Measurements from ENCODE around the gene SPOP. TPM values are rescaled to one million over a fixed set of nuclear protein-coding genes. Genes with fewer than 3 reads are reported as not detected.

SPOP gene
- total and polyA plus RNA-seq, 3 experiments from 2014 or later: 74.8 to 101 (median 75.1) TPM

DNA sequence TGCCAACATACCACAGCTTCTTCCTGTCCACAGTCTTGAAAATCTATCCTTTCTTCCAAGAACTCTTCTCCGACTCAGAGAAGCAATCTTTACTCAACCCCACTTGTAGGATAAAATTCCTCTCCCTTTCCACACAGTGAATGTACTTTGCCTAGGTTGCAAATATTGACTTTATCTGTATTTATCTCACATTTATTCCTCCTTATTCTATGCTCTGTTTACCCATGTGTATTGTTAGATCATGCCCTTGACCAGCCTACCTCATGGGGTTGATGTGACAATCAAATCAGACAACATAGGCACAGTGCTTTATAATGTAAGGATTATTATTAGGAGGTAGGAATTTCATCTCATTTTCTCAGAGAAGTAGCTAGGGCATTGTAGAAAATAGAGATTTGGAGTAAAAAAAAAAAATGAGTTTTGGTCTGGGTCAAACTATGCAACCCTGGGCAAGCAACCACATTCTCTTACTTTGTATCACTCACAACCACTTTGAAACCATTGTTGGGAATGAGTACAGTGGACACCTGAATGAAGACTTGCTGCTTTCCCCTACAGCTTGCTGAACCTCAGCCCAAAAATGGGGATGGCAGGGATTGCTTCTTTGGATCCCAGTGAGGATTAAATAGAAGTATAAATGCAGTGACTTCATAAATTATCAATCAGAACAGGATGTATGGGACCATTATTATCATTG, 38.9 kb upstream of the SPOP start:
- H3K4me1 Mint-ChIP-seq: peaks cover 48 to 58% (median 51%) of the 10 kb centered on the region in 3 donors
- peaks cover 47% of the 10 kb centered on the region for H3K4me1 ChIP-seq (ENCODE audit: insufficient read depth, low read length)
- H3K4me3 ChIP-seq (ENCODE audit: low read length): no peak overlapping the region
- ChIA-PET CTCF (interaction anchor here (1.4 to 3.2 kb wide), 7 partner anchors 9 to 280 kb away, joined by 3 to 22 read pairs (median 13); no protein-coding TSS in a partner anchor), POLR2A (interaction anchor here (0.6 to 2.7 kb wide), 7 partner anchors 10 to 395 kb away, joined by 3 to 27 read pairs (median 4); partner anchors contain the start of genes FAM117A, KAT7, SLC35B1 and SPOP)
- no peak for DNase-seq
- H3K9me3 ChIP-seq (ENCODE audit: low read length): no peaks in the 10 kb centered on the region
- peak overlapping the region; percentile 86 for H3K27ac ChIP-seq (ENCODE audit: low read depth, low read length)
- H3K36me3 Mint-ChIP-seq: peaks cover 21 to 92% (median 29%) of the 10 kb centered on the region in 3 donors
- no peaks in the 10 kb centered on the region for H3K9me3 Mint-ChIP-seq
- H3K36me3 ChIP-seq (ENCODE audit: insufficient read depth, low read length): peaks cover 61% of the 10 kb centered on the region
- no peaks in the 10 kb centered on the region for H3K27me3 Mint-ChIP-seq
- H3K4me3 Mint-ChIP-seq: peak overlapping the region; percentile 4 to 75 (median 57)
- H3K27me3 ChIP-seq (ENCODE audit: insufficient read depth, low read length, poor library complexity, severe bottlenecking): no peaks in the 10 kb centered on the region
- peak overlapping the region; percentile 92 to 99 (median 99) for H3K27ac Mint-ChIP-seq

GRCh38 chr17:49715717-49716279, 37.9 kb upstream of the SPOP start:
- DNase-seq: peak; percentile 32 to 88 (median 62)
- H3K4me1 ChIP-seq (ENCODE audit: insufficient read depth, low read length): peaks cover 47% of the 10 kb centered on the region
- H3K4me3 Mint-ChIP-seq: peak overlapping the region; percentile 25 to 82 (median 71)

DNA sequence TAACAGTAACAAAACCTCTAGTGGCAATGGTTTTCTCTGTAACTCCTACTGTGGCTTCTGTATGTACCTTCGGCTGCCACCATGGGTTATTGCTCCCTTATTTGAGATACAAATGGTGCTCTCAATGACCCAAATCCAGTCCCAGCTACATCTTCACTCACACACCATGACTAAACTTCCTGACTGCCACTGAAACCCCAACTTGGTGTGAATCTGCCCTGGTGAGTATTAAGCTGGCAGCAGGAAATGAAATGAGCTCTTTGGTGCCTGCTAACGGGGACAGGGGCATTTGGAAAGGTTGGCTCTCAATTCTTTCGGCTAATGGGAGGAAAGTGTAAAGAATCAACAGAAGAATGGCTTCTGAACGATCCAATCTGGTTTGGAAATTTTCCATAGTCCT, 37.3 kb upstream of the SPOP start:
- H3K36me3 Mint-ChIP-seq: peaks cover 19 to 92% (median 32%) of the 10 kb centered on the region in 3 donors
- CTCF ChIA-PET: interaction anchor here (0.7 to 3.2 kb wide), 20 partner anchors 9 to 281 kb away, joined by 3 to 22 read pairs (median 5); partner anchors contain the start of genes FAM117A and KAT7
- DNase-seq: peak in 4 of 5 donors; percentile 36 to 73 (median 56)
- no peaks in the 10 kb centered on the region for H3K27me3 Mint-ChIP-seq
- H3K9me3 ChIP-seq (ENCODE audit: low read length): no peaks in the 10 kb centered on the region
- H3K4me3 ChIP-seq (ENCODE audit: low read length): no peak overlapping the region
- H3K27ac ChIP-seq (ENCODE audit: low read depth, low read length): peak overlapping the region; percentile 86
- H3K4me1 ChIP-seq (ENCODE audit: insufficient read depth, low read length): peaks cover 47% of the 10 kb centered on the region
- peak overlapping the region; percentile 25 to 82 (median 71) for H3K4me3 Mint-ChIP-seq
- H3K27me3 ChIP-seq (ENCODE audit: insufficient read depth, low read length, poor library complexity, severe bottlenecking): no peaks in the 10 kb centered on the region
- H3K27ac Mint-ChIP-seq: peak overlapping the region; percentile 92 to 99 (median 99)
- H3K4me1 Mint-ChIP-seq: peaks cover 48 to 56% (median 49%) of the 10 kb centered on the region in 3 donors
- H3K9me3 Mint-ChIP-seq: no peaks in the 10 kb centered on the region
- H3K36me3 ChIP-seq (ENCODE audit: insufficient read depth, low read length): peaks cover 55% of the 10 kb centered on the region
- POLR2A ChIA-PET: interaction anchor here (1.0 to 2.7 kb wide), 8 partner anchors 22 to 73 kb away, joined by 3 to 27 read pairs (median 6); partner anchors contain the start of genes FAM117A, KAT7 and SPOP

More at GRCh38 chr17:49715717-49716279, 37.9 kb upstream of the SPOP start:
- H3K27ac ChIP-seq (ENCODE audit: low read depth, low read length): peak overlapping the region; percentile 86
- H3K27me3 Mint-ChIP-seq: no peaks in the 10 kb centered on the region
- H3K9me3 ChIP-seq (ENCODE audit: low read length): no peaks in the 10 kb centered on the region
- ChIA-PET CTCF (interaction anchor here (0.7 to 3.2 kb wide), 20 partner anchors 10 to 281 kb away, joined by 3 to 22 read pairs (median 5); partner anchors contain the start of genes FAM117A and KAT7), POLR2A (interaction anchor here (0.5 to 2.7 kb wide), 11 partner anchors 9 to 1667 kb away, joined by 3 to 27 read pairs (median 5); partner anchors contain the start of genes FAM117A, KAT7, SLC35B1 and SPOP)
- H3K27me3 ChIP-seq (ENCODE audit: insufficient read depth, low read length, poor library complexity, severe bottlenecking): no peaks in the 10 kb centered on the region
- no peaks in the 10 kb centered on the region for H3K9me3 Mint-ChIP-seq
- H3K4me1 Mint-ChIP-seq: peaks cover 46 to 56% (median 48%) of the 10 kb centered on the region in 3 donors
- peaks cover 59% of the 10 kb centered on the region for H3K36me3 ChIP-seq (ENCODE audit: insufficient read depth, low read length)
- H3K36me3 Mint-ChIP-seq: peaks cover 19 to 92% (median 29%) of the 10 kb centered on the region in 3 donors
- peak overlapping the region; percentile 92 to 99 (median 99) for H3K27ac Mint-ChIP-seq
- no peak overlapping the region for H3K4me3 ChIP-seq (ENCODE audit: low read length)

DNA sequence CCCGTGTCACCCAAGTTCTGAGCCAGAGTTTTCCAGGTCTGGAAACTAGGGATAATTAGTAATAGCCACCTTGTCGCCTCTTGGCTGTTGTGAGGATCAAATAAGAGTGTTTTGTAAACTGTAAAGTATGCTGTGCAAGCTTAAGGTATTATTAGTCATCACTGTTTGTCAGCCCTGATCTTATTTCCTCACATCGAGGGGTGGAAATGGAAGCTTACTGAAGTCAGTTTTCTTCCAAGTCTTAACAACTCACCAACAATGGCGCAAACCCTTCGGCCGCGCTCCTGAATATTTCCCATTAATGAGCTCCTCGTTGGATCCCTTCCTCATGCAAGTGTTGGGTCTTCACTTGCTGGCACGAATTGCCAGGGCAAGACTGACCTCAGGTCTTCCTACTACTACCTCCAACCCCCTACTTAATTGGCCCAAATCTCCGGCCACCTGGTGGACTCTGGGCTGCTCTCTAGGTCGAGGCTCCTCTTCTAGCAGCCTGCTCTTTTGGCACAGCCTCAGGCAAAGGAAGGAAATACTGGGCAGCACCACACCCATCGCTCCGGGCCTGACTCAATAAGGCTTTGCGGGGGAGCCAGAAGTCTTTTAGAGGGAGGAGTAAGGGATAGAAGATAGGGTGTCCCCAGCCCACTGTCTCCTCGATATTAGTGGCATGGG, 30.8 kb upstream of the SPOP start:
- H3K4me3 Mint-ChIP-seq: peak overlapping the region; percentile 83 to 95 (median 92)
- ChIA-PET CTCF (interaction anchor here (0.8 to 3.0 kb wide), 33 partner anchors 9 to 386 kb away, joined by 3 to 37 read pairs (median 5); partner anchors contain the start of genes FAM117A, KAT7 and SPOP), POLR2A (interaction anchor here (0.6 to 2.8 kb wide), 12 partner anchors 12 to 142 kb away, joined by 3 to 36 read pairs (median 6); partner anchors contain the start of genes FAM117A and KAT7)
- Histone ChIP-seq H3K36me3 (ENCODE audit: insufficient read depth, low read length) (peaks cover 38% of the 10 kb centered on the region), H3K4me3 (ENCODE audit: low read length) (no peak overlapping the region), H3K9me3 (ENCODE audit: low read length) (no peaks in the 10 kb centered on the region), H3K27me3 (ENCODE audit: insufficient read depth, low read length, poor library complexity, severe bottlenecking) (no peaks in the 10 kb centered on the region), H3K27ac (ENCODE audit: low read depth, low read length) (peak overlapping the region; percentile 96), H3K4me1 (ENCODE audit: insufficient read depth, low read length) (peaks cover 29% of the 10 kb centered on the region)
- DNase-seq: peak in 1 of 5 donors; percentile 3
- peaks cover 43 to 60% (median 56%) of the 10 kb centered on the region in 3 donors for H3K4me1 Mint-ChIP-seq
- peaks cover 0 to 2% of the 10 kb centered on the region in 2 donors for H3K27me3 Mint-ChIP-seq
- no peaks in the 10 kb centered on the region for H3K9me3 Mint-ChIP-seq
- H3K36me3 Mint-ChIP-seq: peaks cover 4 to 82% (median 14%) of the 10 kb centered on the region in 3 donors
- peak overlapping the region; percentile 88 to 99 (median 98) for H3K27ac Mint-ChIP-seq

DNA sequence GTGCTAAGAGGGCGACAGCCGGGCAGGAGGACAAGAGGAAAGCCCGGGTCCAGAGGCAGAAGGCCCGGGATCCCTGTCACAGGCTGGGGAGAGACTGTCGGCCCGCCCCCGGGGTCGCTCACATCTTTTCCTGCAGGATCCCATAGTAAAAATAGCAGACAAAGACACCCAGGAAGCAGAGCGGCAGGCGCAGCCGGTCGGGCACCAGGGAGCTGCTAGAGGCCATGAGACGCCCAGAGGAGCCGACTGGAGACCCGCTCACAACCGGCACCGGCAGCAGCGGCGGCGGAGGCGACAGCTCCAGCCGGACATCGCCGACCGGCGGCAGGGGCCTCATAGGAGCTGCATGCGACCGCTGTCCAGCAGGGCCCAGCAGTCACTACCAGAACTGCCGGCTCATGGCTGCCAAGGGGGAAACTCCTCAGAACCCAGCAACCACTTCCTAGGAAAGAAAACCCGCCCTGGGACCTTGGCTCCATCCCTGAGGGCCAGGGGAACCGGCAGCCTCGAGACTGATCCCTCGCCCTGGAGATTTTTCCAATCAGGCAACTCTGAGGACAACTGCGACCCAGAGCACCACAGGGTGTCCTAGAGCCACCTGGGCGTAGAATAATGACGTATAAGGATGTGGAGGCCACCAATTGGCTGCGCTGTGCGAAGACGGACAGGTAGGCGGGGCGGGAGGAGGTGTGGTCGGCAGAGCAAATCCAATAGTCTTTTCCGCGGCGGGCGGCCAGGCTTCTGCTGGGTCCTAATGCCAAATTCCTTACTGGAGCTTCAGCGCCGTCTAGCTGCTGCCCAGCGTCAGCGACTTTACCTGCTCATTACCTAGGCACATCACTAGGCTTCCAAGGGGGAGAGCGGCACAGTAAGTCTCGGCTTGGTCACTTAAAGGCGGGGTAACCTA, 30.0 kb upstream of the SPOP start, which contains the start of gene SLC35B1:
Gene SLC35B1, minus strand, starts transcription at position 357 of the 907 bp plus-strand sequence. Its CDS starts 131 bp downstream, at position 226.
- Mint-ChIP-seq H3K4me3 (peak within 1 kb of the TSS; percentile 83 to 95 (median 92)), H3K4me1 (peaks cover 42 to 58% (median 54%) of the 10 kb centered on the region in 3 donors)
- peak within 1 kb of the TSS; percentile 86 for H3K4me3 ChIP-seq (ENCODE audit: low read length)

GRCh38 chr17:49707246-49707607, 29.3 kb upstream of the SPOP start:
- peaks cover 44% of the 10 kb centered on the region for H3K36me3 ChIP-seq (ENCODE audit: insufficient read depth, low read length)
- no peaks in the 10 kb centered on the region for H3K27me3 ChIP-seq (ENCODE audit: insufficient read depth, low read length, poor library complexity, severe bottlenecking)
- Mint-ChIP-seq H3K27me3 (peaks cover 0 to 2% of the 10 kb centered on the region in 2 donors), H3K4me3 (peak overlapping the region; percentile 83 to 95 (median 92)), H3K4me1 (peaks cover 44 to 56% (median 54%) of the 10 kb centered on the region in 3 donors), H3K36me3 (peaks cover 4 to 85% (median 16%) of the 10 kb centered on the region in 3 donors), H3K27ac (peak overlapping the region; percentile 88 to 99 (median 98)), H3K9me3 (no peaks in the 10 kb centered on the region)
- POLR2A ChIA-PET: interaction anchor here (1.0 to 2.8 kb wide), 5 partner anchors 9 to 81 kb away, joined by 3 to 36 read pairs (median 17); partner anchors contain the start of genes FAM117A and KAT7
- CTCF ChIA-PET: interaction anchor here (0.7 to 5.6 kb wide), 17 partner anchors 11 to 291 kb away, joined by 3 to 38 read pairs (median 8); partner anchors contain the start of genes FAM117A, KAT7 and SPOP
- H3K4me1 ChIP-seq (ENCODE audit: insufficient read depth, low read length): peaks cover 26% of the 10 kb centered on the region
- H3K4me3 ChIP-seq (ENCODE audit: low read length): peak overlapping the region; percentile 86
- peak overlapping the region; percentile 96 for H3K27ac ChIP-seq (ENCODE audit: low read depth, low read length)
- DNase-seq: peak; percentile 12 to 54 (median 26)
- no peaks in the 10 kb centered on the region for H3K9me3 ChIP-seq (ENCODE audit: low read length)

More for the DNA sequence above, 30.0 kb upstream of the SPOP start, which contains the start of gene SLC35B1:
- H3K27ac Mint-ChIP-seq: peak within 1 kb of the TSS; percentile 88 to 99 (median 98)
- ChIA-PET POLR2A (interaction anchor here (0.6 to 2.8 kb wide), 14 partner anchors 8 to 386 kb away, joined by 3 to 36 read pairs (median 5); partner anchors contain the start of genes FAM117A and KAT7), CTCF (interaction anchor here (0.7 to 3.0 kb wide), 34 partner anchors 8 to 386 kb away, joined by 3 to 37 read pairs (median 4); partner anchors contain the start of genes FAM117A, KAT7 and SPOP)
- peak; percentile 97 to 99 (median 98) for DNase-seq
- Histone ChIP-seq H3K9me3 (ENCODE audit: low read length) (no peaks in the 10 kb centered on the region), H3K27ac (ENCODE audit: low read depth, low read length) (peak within 1 kb of the TSS; percentile 96), H3K27me3 (ENCODE audit: insufficient read depth, low read length, poor library complexity, severe bottlenecking) (no peaks in the 10 kb centered on the region), H3K36me3 (ENCODE audit: insufficient read depth, low read length) (peaks cover 44% of the 10 kb centered on the region), H3K4me1 (ENCODE audit: insufficient read depth, low read length) (peaks cover 26% of the 10 kb centered on the region)
- H3K27me3 Mint-ChIP-seq: peaks cover 0 to 2% of the 10 kb centered on the region in 2 donors
- no peaks in the 10 kb centered on the region for H3K9me3 Mint-ChIP-seq
- peaks cover 4 to 85% (median 16%) of the 10 kb centered on the region in 3 donors for H3K36me3 Mint-ChIP-seq
